SU-DHL-6 (cell line): ENCODE data around the gene SUSD6.

Experiments used
- H2AFZ ChIP-seq: fragments of 200-600 bp; sonication (generic); 2 replicates; pipeline ENCODE4 v1.6.1; 2014; ENCODE audit warnings: low read depth, mild to moderate bottlenecking, moderate library complexity, mixed read lengths, antibody characterized with exemption, low read length; ENCODE audit not compliant: severe bottlenecking
- H3F3A ChIP-seq: fragments of 200-600 bp; shearing (Covaris generic); 2 replicates; pipeline ENCODE4 v1.6.0; 2016; ENCODE audit warnings: antibody characterized with exemption, mild to moderate bottlenecking; ENCODE audit not compliant: insufficient read depth
- H3K27ac ChIP-seq: fragments of 200-600 bp; sonication (generic); 2 replicates; pipeline ENCODE4 v1.5.1; 2016; ENCODE audit warnings: low read depth, mild to moderate bottlenecking, low read length, moderate library complexity, mixed read lengths
- H3K27me3 ChIP-seq: fragments of 200-600 bp; sonication (generic), shearing (Covaris generic); 2 replicates; pipeline ENCODE4 v1.6.0; 2014; ENCODE audit warnings: mild to moderate bottlenecking, low read length
- H3K36me3 ChIP-seq: fragments of 200-600 bp; sonication (generic); 2 replicates; pipeline ENCODE4 v1.6.1; 2014; ENCODE audit warnings: mild to moderate bottlenecking, low read length, mixed read lengths
- H3K4me2 ChIP-seq: fragments of 300-600, 200-600 bp; shearing (Covaris generic), sonication (generic); 2 replicates; pipeline ENCODE4 v1.6.0; 2014; ENCODE audit warnings: low read length, low read depth, mild to moderate bottlenecking; ENCODE audit not compliant: poor library complexity, severe bottlenecking
- H3K4me3 ChIP-seq: fragments of 200-600 bp; sonication (generic); 2 replicates; pipeline ENCODE4 v1.5.1; 2014; ENCODE audit warnings: antibody characterized with exemption, low read length, mild to moderate bottlenecking, mixed read lengths; ENCODE audit not compliant: insufficient read depth, poor library complexity, severe bottlenecking
- H3K79me2 ChIP-seq: fragments of 200-600 bp; sonication (generic); 2 replicates; pipeline ENCODE4 v1.6.1; 2014; ENCODE audit warnings: mild to moderate bottlenecking, low read length, moderate library complexity; ENCODE audit not compliant: insufficient read depth
- H3K9ac ChIP-seq: fragments of 200-600 bp; sonication (generic); 2 replicates; pipeline ENCODE4 v1.7.0; 2014; ENCODE audit warnings: mild to moderate bottlenecking, low read length
- H3K9me2 ChIP-seq: fragments of 200-600 bp; sonication (generic); replicated peaks from 2 replicates; pipeline ENCODE4 v1.6.1; 2014; ENCODE audit warnings: low read length; ENCODE audit not compliant: insufficient read depth
- H3K9me3 ChIP-seq: fragments of 200-600 bp; sonication (generic); 2 replicates; pipeline ENCODE4 v1.6.1; 2014; ENCODE audit warnings: low read length, mixed read lengths; ENCODE audit not compliant: insufficient read depth
- H4K20me1 ChIP-seq: fragments of 200-600 bp; sonication (generic); 2 replicates; pipeline ENCODE4 v1.6.1; 2014; ENCODE audit warnings: low read depth, mild to moderate bottlenecking, antibody characterized with exemption, low read length, moderate library complexity, mixed read lengths
- CTCF ChIP-seq: fragments of 200-600 bp; sonication (generic); IDR thresholded peaks from one replicate; pipeline ENCODE4 v1.5.1; 2017; ENCODE audit warnings: antibody characterized with exemption, mild to moderate bottlenecking, low read length, moderate library complexity; ENCODE audit not compliant: insufficient read depth, poor library complexity, severe bottlenecking
- EZH2phosphoT487 ChIP-seq: fragments of 200-600 bp; sonication (generic), shearing (Covaris generic); conservative IDR thresholded peaks from 2 replicates; pipeline ENCODE4 v1.6.1; 2018; ENCODE audit warnings: mild to moderate bottlenecking, antibody characterized with exemption, low read length, moderate library complexity, mixed read lengths

Gene SUSD6

GRCh38 chr14:69708049-69708448 lies 96.7 kb downstream of the SUSD6 start:
- H3K4me2 ChIP-seq = no peak overlapping the region
- H3K4me3 ChIP-seq = no peak overlapping the region
- no peak overlapping the region for H2AFZ ChIP-seq
- H3K9me2 ChIP-seq = no peaks in the 10 kb centered on the region
- peaks cover 22% of the 10 kb centered on the region for H3K36me3 ChIP-seq
- H3F3A ChIP-seq = no peaks in the 10 kb centered on the region
- no peak overlapping the region for H3K9ac ChIP-seq
- no peaks in the 10 kb centered on the region; the same call in 1 of the 2 replicates for H4K20me1 ChIP-seq
- TF ChIP-seq CTCF (no peak), EZH2phosphoT487 (no peak)
- peak overlapping the region; percentile 20; the same call in 1 of the 2 replicates for H3K27ac ChIP-seq
- H3K9me3 ChIP-seq = no peaks in the 10 kb centered on the region
- H3K27me3 ChIP-seq = no peaks in the 10 kb centered on the region
- peaks cover 11% of the 10 kb centered on the region; the same call in 1 of the 2 replicates for H3K79me2 ChIP-seq

GRCh38 chr14:69708586-69709560 lies 97.5 kb downstream of the SUSD6 start:
- TF ChIP-seq CTCF (no peak), EZH2phosphoT487 (no peak)
- Histone ChIP-seq H3K4me3 (no peak overlapping the region), H4K20me1 (no peaks in the 10 kb centered on the region; the same call in 1 of the 2 replicates), H3K36me3 (peaks cover 24% of the 10 kb centered on the region), H3K9ac (no peak overlapping the region), H3K27me3 (no peaks in the 10 kb centered on the region), H3F3A (no peaks in the 10 kb centered on the region), H3K9me3 (no peaks in the 10 kb centered on the region), H3K9me2 (no peaks in the 10 kb centered on the region), H2AFZ (no peak overlapping the region), H3K4me2 (no peak overlapping the region), H3K27ac (no peak overlapping the region), H3K79me2 (peaks cover 4% of the 10 kb centered on the region; the same call in 1 of the 2 replicates)

GRCh38 chr14:69710378-69710777 lies 99.0 kb downstream of the SUSD6 start:
- Histone ChIP-seq H3K9me2 (no peaks in the 10 kb centered on the region), H3K27me3 (no peaks in the 10 kb centered on the region), H3K36me3 (peaks cover 24% of the 10 kb centered on the region), H4K20me1 (no peaks in the 10 kb centered on the region; the same call in 1 of the 2 replicates), H3F3A (no peaks in the 10 kb centered on the region), H2AFZ (no peak overlapping the region), H3K4me3 (no peak overlapping the region), H3K79me2 (no peaks in the 10 kb centered on the region), H3K27ac (no peak overlapping the region), H3K4me2 (no peak overlapping the region), H3K9me3 (no peaks in the 10 kb centered on the region), H3K9ac (no peak overlapping the region)
- TF ChIP-seq EZH2phosphoT487 = no peak
- TF ChIP-seq CTCF = no peak
